SK-N-SH treated with all-trans-retinoic acid at 6 μM for 48 hours (cell line): ENCODE results near the gene SLC39A2.

Experiments
- ATAC-seq: fragments of 200-7000 bp; cut with Tn5 transposase; 3 replicates; pipeline ENCODE4 v1.9.1; 2020; ENCODE audit warnings: mild to moderate bottlenecking, moderate library complexity
- ARNTL ChIP-seq: fragments of 450-650 bp; formaldehyde crosslinking; IDR thresholded peaks from 2 replicates; pipeline ENCODE4 v1.5.0; 2020; ENCODE audit warnings: low read depth, mild to moderate bottlenecking, moderate library complexity, borderline replicate concordance
- BACH2 ChIP-seq: fragments of 250-450 bp; sonication (Bioruptor Pico); IDR thresholded peaks from 2 replicates; pipeline ENCODE4 v1.9.0; 2021; ENCODE audit warnings: mild to moderate bottlenecking, borderline replicate concordance
- CREB5 ChIP-seq: fragments of 250-450 bp; sonication (Bioruptor Pico); IDR thresholded peaks from 2 replicates; pipeline ENCODE4 v1.5.1; 2020; ENCODE audit warnings: low read depth, mild to moderate bottlenecking, moderate library complexity
- CSDC2 ChIP-seq: fragments of 250-450 bp; sonication (Bioruptor Pico); IDR thresholded peaks from 2 replicates; pipeline ENCODE4 v1.5.0; 2020; ENCODE audit warnings: mild to moderate bottlenecking, moderate library complexity
- CSRNP3 ChIP-seq: fragments of 250-450 bp; sonication (Bioruptor Pico); IDR thresholded peaks from 2 replicates; pipeline ENCODE4 v1.5.1; 2021; ENCODE audit warnings: mild to moderate bottlenecking, moderate library complexity
- ESRRG ChIP-seq: fragments of 250-450 bp; sonication (Bioruptor Pico); IDR thresholded peaks from 2 replicates; pipeline ENCODE4 v1.6.1; 2021; ENCODE audit warnings: mild to moderate bottlenecking
- GLIS3 ChIP-seq: fragments of 250-450 bp; sonication (Bioruptor Pico); IDR thresholded peaks from 2 replicates; pipeline ENCODE4 v1.5.0; 2020; ENCODE audit warnings: mild to moderate bottlenecking, moderate library complexity
- ISL1 ChIP-seq: fragments of 250-450 bp; sonication (Bioruptor Pico); IDR thresholded peaks from 2 replicates; pipeline ENCODE4 v2.1.2; 2022; ENCODE audit warnings: mild to moderate bottlenecking, moderate library complexity
- OSR1 ChIP-seq: fragments of 250-450 bp; sonication (Bioruptor Pico); IDR thresholded peaks from 2 replicates; pipeline ENCODE4 v1.8.0; 2022; ENCODE audit warnings: moderate library complexity, mild to moderate bottlenecking, inconsistent platforms
- PATZ1 ChIP-seq: fragments of 250-450 bp; sonication (Bioruptor Pico); IDR thresholded peaks from 2 replicates; pipeline ENCODE4 v1.8.0; 2020; ENCODE audit warnings: mild to moderate bottlenecking, moderate library complexity, borderline replicate concordance
- PPARA ChIP-seq: fragments of 250-450 bp; sonication (Bioruptor Pico); IDR thresholded peaks from 2 replicates; pipeline ENCODE4 v1.5.0; 2020; ENCODE audit warnings: mild to moderate bottlenecking, borderline replicate concordance
- RARB ChIP-seq: fragments of 250-450 bp; sonication (Bioruptor Pico); IDR thresholded peaks from 2 replicates; pipeline ENCODE4 v1.8.0; 2021; ENCODE audit warnings: mild to moderate bottlenecking, moderate library complexity
- SNAI2 ChIP-seq: fragments of 250-450 bp; sonication (Bioruptor Pico); IDR thresholded peaks from 2 replicates; pipeline ENCODE4 v1.5.0; 2020; ENCODE audit warnings: mild to moderate bottlenecking, moderate library complexity
- TCF4 ChIP-seq: fragments of 250-450 bp; sonication (Bioruptor Pico); IDR thresholded peaks from 2 replicates; pipeline ENCODE4 v1.8.0; 2021; ENCODE audit warnings: mild to moderate bottlenecking, moderate library complexity, borderline replicate concordance
- TSHZ2 ChIP-seq: fragments of 250-450 bp; sonication (Bioruptor Pico); IDR thresholded peaks from 2 replicates; pipeline ENCODE4 v1.5.0; 2020; ENCODE audit warnings: mild to moderate bottlenecking, moderate library complexity
- ZC3H10 ChIP-seq: fragments of 250-450 bp; sonication (Bioruptor Pico); IDR thresholded peaks from 2 replicates; pipeline ENCODE4 v1.5.1; 2021; ENCODE audit warnings: mild to moderate bottlenecking, moderate library complexity
- ZFP3 ChIP-seq: fragments of 250-450 bp; sonication (Bioruptor Pico); IDR thresholded peaks from 2 replicates; pipeline ENCODE4 v1.5.0; 2020; ENCODE audit warnings: mild to moderate bottlenecking, moderate library complexity
- ZFP30 ChIP-seq: fragments of 450-650 bp; formaldehyde crosslinking; IDR thresholded peaks from 2 replicates; pipeline ENCODE4 v1.5.0; 2022; ENCODE audit warnings: mild to moderate bottlenecking, moderate library complexity
- ZNF8 ChIP-seq: fragments of 450-650 bp; formaldehyde crosslinking; IDR thresholded peaks from 2 replicates; pipeline ENCODE4 v1.5.0; 2020; ENCODE audit warnings: mild to moderate bottlenecking, moderate library complexity

SLC39A2 gene

GRCh38 chr14:21032326-21033132 lies 33.4 kb downstream of the SLC39A2 start:
- no peak for ATAC-seq
- TF ChIP-seq ZC3H10 (CRISPR knock-in tag) (no peak), ZFP30 (no peak), ISL1 (CRISPR knock-in tag) (no peak), CREB5 (no peak), PPARA (CRISPR knock-in tag) (no peak), TSHZ2 (no peak), BACH2 (no peak), TCF4 (no peak), ZNF8 (CRISPR knock-in tag) (no peak), ARNTL (no peak)
- TF ChIP-seq, all 23 proteins: peak for 0

- ATAC-seq = no peak
- TF ChIP-seq ESRRG (CRISPR knock-in tag) = no peak
- no peak for TF ChIP-seq TSHZ2
- no peak for TF ChIP-seq ISL1 (CRISPR knock-in tag)
Observed at GRCh38 chr14:21033133-21033698, 34.1 kb downstream of the SLC39A2 start.

- ATAC-seq = no peak
- TF ChIP-seq CSDC2 (CRISPR knock-in tag) = no peak
- TF ChIP-seq BACH2 = no peak
- TF ChIP-seq RARB (CRISPR knock-in tag) = no peak
- no peak for TF ChIP-seq CSRNP3 (CRISPR knock-in tag)
- TF ChIP-seq ZNF8 (CRISPR knock-in tag) = no peak
- TF ChIP-seq GLIS3 (CRISPR knock-in tag) = no peak
- TF ChIP-seq CREB5 = no peak
- TF ChIP-seq ZFP3 (CRISPR knock-in tag) = no peak
- TF ChIP-seq TSHZ2 = no peak
- TF ChIP-seq PATZ1 = no peak
- no peak for TF ChIP-seq ARNTL
- no peak for TF ChIP-seq OSR1 (CRISPR knock-in tag)
- TF ChIP-seq SNAI2 = no peak
- no peak for TF ChIP-seq ESRRG (CRISPR knock-in tag)
- no peak for TF ChIP-seq TCF4
Observed at GRCh38 chr14:21034707-21035106, 35.6 kb downstream of the SLC39A2 start, which contains the start of gene RNASE13. TSS of gene RNASE13 (minus strand) at chr14:21034807. CDS start at chr14:21034288, 519 bp downstream.
